Ovary (tissue), 9 donors: ENCODE data around the gene HDAC11. TPM values are rescaled to one million over a fixed set of nuclear protein-coding genes. Genes with fewer than 3 reads are reported as not detected.

ENCODE experiments used
- DNase-seq, 5 donors: peaks; one replicate each; pipeline ENCODE4 v3.0.0-alpha.2; 2019 to 2020
- H3K27ac ChIP-seq, 2 donors: fragments of 200-600 bp; one replicate each; pipeline versions ENCODE4 v1.5.1 to v1.8.0; 2019 to 2022
- H3K27me3 ChIP-seq: fragments of 200-600 bp; one replicate; pipeline ENCODE4 v1.8.0; 2022
- H3K36me3 ChIP-seq: fragments of 200-600 bp; sonication (generic); one replicate; pipeline ENCODE4 v1.5.1; 2019
- H3K4me1 ChIP-seq: one replicate; pipeline ENCODE4 v1.8.1; 2013; ENCODE audit warnings: mild to moderate bottlenecking, moderate library complexity; ENCODE audit not compliant: insufficient read depth
- H3K4me3 ChIP-seq: fragments of 200-600 bp; sonication (generic); one replicate; pipeline ENCODE4 v1.5.1; 2017
- H3K9me3 ChIP-seq, 2 donors: fragments of 200-600 bp in 1 of 2; sonication (generic) in 1 of 2; one replicate each; pipeline versions ENCODE4 v1.5.1 to v1.8.1; 2013 to 2019; ENCODE audit warnings: mild to moderate bottlenecking in 1 of 2, moderate library complexity in 1 of 2
- CTCF ChIP-seq, 3 donors: fragments of 450-650 bp in 2 of 3; fragments of 200-600 bp in 1 of 3; IDR thresholded peaks; one replicate each; pipeline versions ENCODE4 v1.5.1 to v1.8.0; 2016 to 2022; ENCODE audit warnings: antibody characterized with exemption in 3 of 3, mild to moderate bottlenecking in 1 of 3
- EP300 ChIP-seq: sonication (generic); formaldehyde crosslinking; IDR thresholded peaks from one replicate; pipeline ENCODE4 v1.6.1; 2017; ENCODE audit warnings: antibody characterized with exemption
- POLR2A ChIP-seq: fragments of 450-650 bp; IDR thresholded peaks from one replicate; pipeline ENCODE4 v1.6.1; 2017; ENCODE audit warnings: antibody characterized with exemption, mild to moderate bottlenecking, moderate library complexity
- WGBS, 3 donors: extraction: QIAGEN DNeasy Blood & Tissue Kit in 1 of 3; methylation state at CpG; one replicate each; pipeline versions ENCODE4 v1.1.5 to v1.1.7; 2013 to 2017; 5-methylcytosine and 5-hydroxymethylcytosine counted together
- intact Hi-C, 4 donors: fragments of 100-400 bp; cut with DNase I; formaldehyde crosslinking; loops; one replicate each; pipeline versions ENCODE4 v1.11.0 to v1.15.1; 2022 to 2023
- polyA plus RNA-seq, 2 donors: library from polyadenylated mRNA; stranded (reverse); fragments of 200-250 nt in 1 of 2; fragments of 350-450 nt in 1 of 2; fragmentation: Illumina TruSeq in 1 of 2; extraction: RNeasy Lipid Tissue Mini Kit (QIAGEN cat#74804) in 1 of 2; gene quantifications; one replicate each; pipeline ENCODE4 v1.2.3, GENCODE V29; 2013 to 2014
- total RNA-seq, 7 donors: library from RNA; depleted of rRNA in 2 of 7; stranded (reverse); fragments of >200 nt in 2 of 7; fragmentation: NEBNext Ultra II Directional in 3 of 7; extraction: Animal tissue kit (Norgen Biotek cat#: 25700) in 3 of 7; gene quantifications; one replicate each; pipeline versions ENCODE4 v1.1.0 to v1.2.4, GENCODE V29; 2016 to 2023
- donor health status: DM: no; HTN: no; CAD: no; lungs with moderate emphysema.
- donor health status: DM: no; HTN: no; CAD: no.
- donor health status: Bipolar disorder and iron deficiency.
- donor health status: DM: yes; HTN: yes; CAD: no.
- donor health status: DM: no; HTN: no; CAD: no.
- donor health status: DM: yes; HTN: yes; CAD: no.

HDAC11 gene
- total and polyA plus RNA-seq, 9 donors, result 6.4 to 27.1 (median 19.6) TPM

GRCh38 chr3:13505147-13506130, 25.3 kb downstream of the HDAC11 start:
- Histone ChIP-seq H3K4me1 (peaks cover 7% of the 10 kb centered on the region), H3K27me3 (no peaks in the 10 kb centered on the region), H3K4me3 (no peak overlapping the region), H3K36me3 (no peaks in the 10 kb centered on the region), H3K9me3 (no peaks in the 10 kb centered on the region), H3K27ac (no peak overlapping the region)
- intact Hi-C loops, result loop anchor here in 1 of 4 donors (5.0 kb wide), 1 partner anchor 122 kb away; no protein-coding TSS in a partner anchor
- WGBS, 3 donors, result 89 to 92% (median 91%) methylated on average over 15 to 16 of the region's 16 CpGs
- DNase-seq, result peak in 1 of 5 donors; percentile 9
- TF ChIP-seq EP300 (no peak), POLR2A (no peak), CTCF (IDR thresholded peaks at IDR 0.05) (no peak)

GRCh38 chr3:13506239-13506638, 26.1 kb downstream of the HDAC11 start:
- DNase-seq, result no peak
- Histone ChIP-seq H3K27ac (no peak overlapping the region), H3K36me3 (no peaks in the 10 kb centered on the region), H3K27me3 (no peaks in the 10 kb centered on the region), H3K4me1 (peaks cover 7% of the 10 kb centered on the region), H3K9me3 (no peaks in the 10 kb centered on the region), H3K4me3 (no peak overlapping the region)
- intact Hi-C loops, result loop anchor here in 1 of 4 donors (5.0 kb wide), 1 partner anchor 121 kb away; no protein-coding TSS in a partner anchor
- TF ChIP-seq EP300 (no peak), CTCF (IDR thresholded peaks at IDR 0.05) (no peak), POLR2A (no peak)
- 95 to 100% (median 96%) methylated on average over 1 of the region's 1 CpG for WGBS, 3 donors

GRCh38 chr3:13506680-13507079, 26.6 kb downstream of the HDAC11 start:
- no peak overlapping the region for H3K27ac ChIP-seq
- WGBS, 3 donors, result 51 to 73% (median 59%) methylated on average over 4 of the region's 4 CpGs
- no peaks in the 10 kb centered on the region for H3K36me3 ChIP-seq
- intact Hi-C loops, result loop anchor here in 1 of 4 donors (5.0 kb wide), 1 partner anchor 121 kb away; no protein-coding TSS in a partner anchor
- TF ChIP-seq CTCF (IDR thresholded peaks at IDR 0.05), result no peak
- TF ChIP-seq EP300, result no peak
- TF ChIP-seq POLR2A, result no peak
- no peak overlapping the region for H3K4me3 ChIP-seq
- H3K9me3 ChIP-seq, result no peaks in the 10 kb centered on the region
- H3K4me1 ChIP-seq, result peaks cover 7% of the 10 kb centered on the region
- DNase-seq, result no peak
- no peaks in the 10 kb centered on the region for H3K27me3 ChIP-seq

GRCh38 chr3:13507247-13507569, 27.1 kb downstream of the HDAC11 start:
- Histone ChIP-seq H3K4me1 (peaks cover 7% of the 10 kb centered on the region), H3K27ac (no peak overlapping the region), H3K36me3 (no peaks in the 10 kb centered on the region), H3K4me3 (no peak overlapping the region), H3K9me3 (no peaks in the 10 kb centered on the region), H3K27me3 (no peaks in the 10 kb centered on the region)
- intact Hi-C loops, result loop anchor here in 1 of 4 donors (5.0 kb wide), 1 partner anchor 120 kb away; no protein-coding TSS in a partner anchor
- no peak for DNase-seq
- TF ChIP-seq POLR2A (no peak), CTCF (IDR thresholded peaks at IDR 0.05) (no peak), EP300 (no peak)
- WGBS, 3 donors, result 57 to 76% (median 61%) methylated on average over 3 of the region's 3 CpGs
